Measurements from ENCODE around the gene DIP2C. TPM values are rescaled to one million over a fixed set of nuclear protein-coding genes. Genes with fewer than 3 reads are reported as not detected.

Gene DIP2C
- total RNA-seq, 3 donors from 2014 or later = 17.1 to 48.2 (median 20.3) TPM

DNA sequence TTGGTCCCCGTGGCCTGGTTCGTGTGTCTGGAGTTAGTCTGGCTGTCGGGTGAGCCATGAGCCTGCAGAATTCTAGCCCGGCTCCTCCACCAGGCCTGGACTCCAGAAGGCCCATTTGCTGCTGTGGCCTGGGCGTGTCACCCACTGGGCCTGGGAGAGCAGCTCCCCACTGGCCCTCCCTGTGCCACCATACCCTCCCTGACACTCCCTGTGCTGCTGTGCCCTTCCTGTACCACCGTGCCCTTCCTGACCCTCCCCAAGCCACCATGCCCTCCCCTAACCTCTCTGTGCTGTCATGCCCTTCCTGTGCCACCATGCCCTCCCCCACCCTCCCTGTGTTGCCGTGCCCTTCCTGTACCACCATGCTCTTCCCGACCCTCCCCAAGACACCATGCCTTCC is 39.1 kb upstream of the DIP2C start:
- H3K9me3 ChIP-seq = no peaks in the 10 kb centered on the region
- intact Hi-C loops (cut with DNase I; ENCODE audit: low total_unique reads) = loop anchor here (10.0 kb wide), 1 partner anchor 156 kb away; no protein-coding TSS in a partner anchor
- no peak overlapping the region for H3K4me3 ChIP-seq
- H3K27ac ChIP-seq = no peak overlapping the region
- TF ChIP-seq POLR2A (IDR thresholded peaks at IDR 0.05) (no peak), POLR2AphosphoS5 (IDR thresholded peaks at IDR 0.05) (no peak)
- TF ChIP-seq, protein P1, sequence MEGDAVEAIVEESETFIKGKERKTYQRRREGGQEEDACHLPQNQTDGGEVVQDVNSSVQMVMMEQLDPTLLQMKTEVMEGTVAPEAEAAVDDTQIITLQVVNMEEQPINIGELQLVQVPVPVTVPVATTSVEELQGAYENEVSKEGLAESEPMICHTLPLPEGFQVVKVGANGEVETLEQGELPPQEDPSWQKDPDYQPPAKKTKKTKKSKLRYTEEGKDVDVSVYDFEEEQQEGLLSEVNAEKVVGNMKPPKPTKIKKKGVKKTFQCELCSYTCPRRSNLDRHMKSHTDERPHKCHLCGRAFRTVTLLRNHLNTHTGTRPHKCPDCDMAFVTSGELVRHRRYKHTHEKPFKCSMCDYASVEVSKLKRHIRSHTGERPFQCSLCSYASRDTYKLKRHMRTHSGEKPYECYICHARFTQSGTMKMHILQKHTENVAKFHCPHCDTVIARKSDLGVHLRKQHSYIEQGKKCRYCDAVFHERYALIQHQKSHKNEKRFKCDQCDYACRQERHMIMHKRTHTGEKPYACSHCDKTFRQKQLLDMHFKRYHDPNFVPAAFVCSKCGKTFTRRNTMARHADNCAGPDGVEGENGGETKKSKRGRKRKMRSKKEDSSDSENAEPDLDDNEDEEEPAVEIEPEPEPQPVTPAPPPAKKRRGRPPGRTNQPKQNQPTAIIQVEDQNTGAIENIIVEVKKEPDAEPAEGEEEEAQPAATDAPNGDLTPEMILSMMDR (IDR thresholded peaks at IDR 0.05) = no peak
- no peak for DNase-seq (ENCODE audit: low spot score in 2 of 2)
- H3K27me3 ChIP-seq = no peaks in the 10 kb centered on the region
- H3K4me1 ChIP-seq = no peaks in the 10 kb centered on the region
- no peaks in the 10 kb centered on the region for H3K36me3 ChIP-seq

DNA sequence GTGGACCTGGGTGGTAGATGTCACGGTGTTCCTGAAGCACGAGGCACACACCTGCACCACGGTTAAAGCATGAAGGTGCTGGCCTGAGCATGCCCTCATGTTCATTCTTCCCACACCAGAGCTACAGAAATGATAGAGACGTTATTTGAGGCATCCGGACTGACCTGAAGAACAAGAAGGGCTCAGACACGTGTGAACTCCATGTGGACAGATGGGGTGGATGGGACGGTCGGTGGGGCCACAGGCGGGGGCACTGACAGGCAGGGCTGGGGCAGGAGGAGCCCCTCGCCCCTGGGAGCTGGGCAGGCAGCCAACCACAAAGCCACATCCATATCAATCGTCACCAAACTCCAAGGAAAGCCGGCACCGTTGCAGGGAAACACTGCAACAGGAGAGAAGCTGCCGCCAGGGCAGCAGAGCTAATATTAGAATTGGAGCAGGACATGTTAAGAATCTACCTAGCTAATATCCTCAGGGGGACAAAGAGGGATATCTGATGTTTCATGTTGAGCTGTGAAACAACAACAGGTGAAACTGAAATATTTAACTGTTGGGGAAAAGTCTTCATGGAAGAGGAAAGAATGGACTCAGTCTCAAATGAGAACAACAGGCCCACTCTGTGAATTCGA is 37.8 kb upstream of the DIP2C start:
- TF ChIP-seq POLR2A (IDR thresholded peaks at IDR 0.05) (no peak), POLR2AphosphoS5 (IDR thresholded peaks at IDR 0.05) (no peak)
- TF ChIP-seq, protein P1 (IDR thresholded peaks at IDR 0.05) = peak in 1 of 3 donors; percentile 23
- Histone ChIP-seq H3K9me3 (no peaks in the 10 kb centered on the region), H3K4me1 (no peaks in the 10 kb centered on the region), H3K27ac (no peak overlapping the region), H3K4me3 (no peak overlapping the region), H3K27me3 (no peaks in the 10 kb centered on the region), H3K36me3 (no peaks in the 10 kb centered on the region)
- intact Hi-C loops (cut with DNase I; ENCODE audit: low total_unique reads) = loop anchor here (10.0 kb wide), 1 partner anchor 158 kb away; no protein-coding TSS in a partner anchor
- peak in 1 of 2 donors; percentile 57 for DNase-seq (ENCODE audit: low spot score in 2 of 2)

DNA sequence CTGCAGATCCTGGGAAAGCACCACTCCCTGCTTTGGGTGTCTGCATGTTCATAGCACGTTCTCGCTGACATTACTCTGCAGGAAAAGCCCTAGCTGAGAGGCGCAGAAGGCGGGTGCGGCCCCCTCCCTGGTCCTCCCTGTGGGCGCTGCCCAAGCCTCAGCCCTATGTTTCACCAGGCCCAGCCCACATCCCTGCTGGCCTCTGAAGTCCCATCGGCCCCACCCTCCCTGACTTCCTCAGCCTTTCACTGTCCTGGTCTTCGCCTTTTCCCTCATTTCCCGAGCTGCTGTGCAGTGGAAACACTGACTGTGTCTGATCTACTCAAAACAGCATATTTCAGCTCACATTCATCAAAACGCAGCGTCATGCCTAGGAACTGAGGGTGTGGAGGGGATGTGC is 36.3 kb upstream of the DIP2C start:
- intact Hi-C loops (cut with DNase I; ENCODE audit: low total_unique reads) = loop anchor here (10.0 kb wide), 1 partner anchor 159 kb away; no protein-coding TSS in a partner anchor
- no peaks in the 10 kb centered on the region for H3K4me1 ChIP-seq
- no peak overlapping the region for H3K27ac ChIP-seq
- H3K27me3 ChIP-seq = no peaks in the 10 kb centered on the region
- no peak for DNase-seq (ENCODE audit: low spot score in 2 of 2)
- no peak overlapping the region for H3K4me3 ChIP-seq
- no peaks in the 10 kb centered on the region for H3K9me3 ChIP-seq
- no peak for TF ChIP-seq POLR2A (IDR thresholded peaks at IDR 0.05)
- H3K36me3 ChIP-seq = no peaks in the 10 kb centered on the region

DNA sequence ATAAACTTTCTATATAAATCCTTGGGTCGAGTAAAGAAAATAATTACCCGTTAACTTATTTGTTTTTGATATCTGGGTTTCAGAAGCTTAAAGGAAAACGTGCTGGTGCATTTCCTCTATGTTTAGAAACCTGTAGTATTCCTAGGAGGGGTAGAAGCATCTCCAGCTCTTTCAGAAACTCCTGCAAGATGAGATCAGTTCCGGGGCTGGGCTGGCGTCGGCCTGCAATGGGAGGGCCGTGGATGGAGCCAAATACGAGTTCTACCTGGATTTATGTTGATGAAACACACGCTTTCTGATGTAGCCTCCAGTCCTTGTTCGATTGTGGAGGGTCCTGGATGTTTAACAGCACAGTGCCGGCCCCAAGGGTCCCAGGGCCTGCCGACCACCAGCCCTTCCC is 35.8 kb upstream of the DIP2C start:
- Histone ChIP-seq H3K27ac (no peak overlapping the region), H3K4me1 (no peaks in the 10 kb centered on the region), H3K4me3 (no peak overlapping the region), H3K27me3 (no peaks in the 10 kb centered on the region), H3K36me3 (no peaks in the 10 kb centered on the region), H3K9me3 (no peaks in the 10 kb centered on the region)
- intact Hi-C loops (cut with DNase I; ENCODE audit: low total_unique reads) = loop anchor here (10.0 kb wide), 1 partner anchor 159 kb away; no protein-coding TSS in a partner anchor
- TF ChIP-seq POLR2A (IDR thresholded peaks at IDR 0.05) (no peak), POLR2AphosphoS5 (IDR thresholded peaks at IDR 0.05) (no peak)
- TF ChIP-seq, protein P1 (IDR thresholded peaks at IDR 0.05) = no peak
- no peak for DNase-seq (ENCODE audit: low spot score in 2 of 2)

DNA sequence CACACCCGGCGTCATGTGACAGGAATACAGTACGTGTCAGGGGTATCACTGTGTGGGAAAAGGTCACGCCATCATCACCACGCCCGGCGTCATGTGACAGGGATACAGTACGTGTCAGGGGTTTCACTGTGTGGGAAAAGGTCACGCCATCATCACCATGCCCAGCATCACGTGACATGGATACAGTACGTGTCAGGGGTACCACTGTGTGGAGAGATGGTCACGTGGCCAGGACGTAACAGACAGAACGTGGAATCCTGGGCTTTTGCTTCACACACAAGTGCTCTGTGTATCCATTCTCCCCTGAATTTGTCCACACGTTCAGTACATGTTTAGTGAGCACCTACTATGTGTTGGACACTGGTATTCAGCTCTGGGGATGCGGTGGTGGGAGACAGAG is 34.5 kb upstream of the DIP2C start:
- TF ChIP-seq, protein P1 (IDR thresholded peaks at IDR 0.05) = no peak
- TF ChIP-seq POLR2A (IDR thresholded peaks at IDR 0.05) (no peak), POLR2AphosphoS5 (IDR thresholded peaks at IDR 0.05) (no peak)
- DNase-seq (ENCODE audit: low spot score in 2 of 2) = no peak

More for the DNA sequence above, 34.5 kb upstream of the DIP2C start:
- intact Hi-C loops (cut with DNase I; ENCODE audit: low total_unique reads) = loop anchor here (10.0 kb wide), 1 partner anchor 161 kb away; no protein-coding TSS in a partner anchor
- Histone ChIP-seq H3K9me3 (no peaks in the 10 kb centered on the region), H3K4me3 (no peak overlapping the region), H3K27ac (no peak overlapping the region), H3K4me1 (no peaks in the 10 kb centered on the region), H3K36me3 (no peaks in the 10 kb centered on the region), H3K27me3 (no peaks in the 10 kb centered on the region)
